ENCODE data around the gene COMMD1.
"Not testable (repeated sequence)": the region's sequence is repeated elsewhere in the genome, so short reads cannot be mapped to it uniquely, and the experiment has no call there.

DNA sequence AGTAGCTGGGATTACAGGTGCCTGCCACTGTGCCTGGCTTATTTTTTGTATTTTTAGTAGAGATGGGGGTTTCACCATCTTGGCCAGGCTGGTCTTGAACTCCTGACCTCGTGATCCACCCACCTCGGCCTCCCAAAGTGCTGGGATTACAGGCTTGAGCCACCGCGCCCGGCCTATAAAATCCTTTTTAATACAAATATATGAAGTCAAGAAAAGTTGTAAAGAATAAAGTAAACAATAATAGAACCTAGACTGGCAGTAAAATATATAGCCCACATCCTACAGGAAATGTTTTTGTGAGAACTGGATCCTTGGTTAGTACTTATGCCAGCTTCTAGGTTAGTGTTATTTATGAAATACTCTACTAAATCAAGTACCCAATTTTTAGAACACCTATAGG, 99.0 kb downstream of the COMMD1 start:
- TF ChIP-seq, protein P1, sequence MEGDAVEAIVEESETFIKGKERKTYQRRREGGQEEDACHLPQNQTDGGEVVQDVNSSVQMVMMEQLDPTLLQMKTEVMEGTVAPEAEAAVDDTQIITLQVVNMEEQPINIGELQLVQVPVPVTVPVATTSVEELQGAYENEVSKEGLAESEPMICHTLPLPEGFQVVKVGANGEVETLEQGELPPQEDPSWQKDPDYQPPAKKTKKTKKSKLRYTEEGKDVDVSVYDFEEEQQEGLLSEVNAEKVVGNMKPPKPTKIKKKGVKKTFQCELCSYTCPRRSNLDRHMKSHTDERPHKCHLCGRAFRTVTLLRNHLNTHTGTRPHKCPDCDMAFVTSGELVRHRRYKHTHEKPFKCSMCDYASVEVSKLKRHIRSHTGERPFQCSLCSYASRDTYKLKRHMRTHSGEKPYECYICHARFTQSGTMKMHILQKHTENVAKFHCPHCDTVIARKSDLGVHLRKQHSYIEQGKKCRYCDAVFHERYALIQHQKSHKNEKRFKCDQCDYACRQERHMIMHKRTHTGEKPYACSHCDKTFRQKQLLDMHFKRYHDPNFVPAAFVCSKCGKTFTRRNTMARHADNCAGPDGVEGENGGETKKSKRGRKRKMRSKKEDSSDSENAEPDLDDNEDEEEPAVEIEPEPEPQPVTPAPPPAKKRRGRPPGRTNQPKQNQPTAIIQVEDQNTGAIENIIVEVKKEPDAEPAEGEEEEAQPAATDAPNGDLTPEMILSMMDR (IDR thresholded peaks at IDR 0.05): not testable (repeated sequence)
- not testable (repeated sequence) for TF ChIP-seq POLR2A (IDR thresholded peaks at IDR 0.05)

Measured in uterus (tissue), 2 donors.